ENCODE results near the gene SAMD5.

DNA sequence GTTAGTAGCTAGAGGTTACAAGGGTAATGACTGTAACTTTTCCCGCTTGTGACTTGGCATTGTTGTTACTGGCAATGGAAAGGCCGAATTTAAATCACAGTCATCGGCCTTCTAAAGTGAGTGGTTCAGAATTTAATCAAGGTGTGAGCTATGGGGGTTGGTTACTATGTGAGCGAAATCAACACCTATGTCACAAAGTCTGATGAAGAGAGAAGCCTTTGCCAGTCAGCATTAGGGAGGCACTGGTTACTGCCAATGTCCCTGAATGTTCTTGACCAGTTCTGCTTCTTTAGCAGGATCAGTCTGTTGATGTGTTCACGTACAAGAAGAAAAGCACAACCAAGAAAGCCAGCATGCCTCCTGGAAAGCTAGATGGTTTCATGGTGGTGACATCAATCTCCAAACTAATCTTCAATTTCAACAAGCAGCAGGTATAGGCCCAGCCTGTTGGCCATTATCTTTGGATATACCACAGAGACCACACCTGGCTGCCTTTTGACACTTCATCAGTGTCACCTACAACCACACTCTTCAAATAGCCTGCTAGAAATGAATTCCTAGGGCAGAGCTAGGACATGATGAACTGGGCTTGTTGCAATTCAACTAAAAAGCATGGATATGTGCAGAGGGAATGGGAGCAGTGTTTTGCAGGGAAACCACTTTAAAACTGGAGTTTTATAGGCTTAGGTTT lies 17.2 kb downstream of the SAMD5 start:
- TF ChIP-seq EZH2phosphoT487 (IDR thresholded peaks at IDR 0.05; ENCODE audit: low read depth, severe bottlenecking, unreplicated experiment) (no peak), EZH2 (IDR thresholded peaks at IDR 0.05; ENCODE audit: borderline replicate concordance) (no peak)
- TF ChIP-seq, protein P1, sequence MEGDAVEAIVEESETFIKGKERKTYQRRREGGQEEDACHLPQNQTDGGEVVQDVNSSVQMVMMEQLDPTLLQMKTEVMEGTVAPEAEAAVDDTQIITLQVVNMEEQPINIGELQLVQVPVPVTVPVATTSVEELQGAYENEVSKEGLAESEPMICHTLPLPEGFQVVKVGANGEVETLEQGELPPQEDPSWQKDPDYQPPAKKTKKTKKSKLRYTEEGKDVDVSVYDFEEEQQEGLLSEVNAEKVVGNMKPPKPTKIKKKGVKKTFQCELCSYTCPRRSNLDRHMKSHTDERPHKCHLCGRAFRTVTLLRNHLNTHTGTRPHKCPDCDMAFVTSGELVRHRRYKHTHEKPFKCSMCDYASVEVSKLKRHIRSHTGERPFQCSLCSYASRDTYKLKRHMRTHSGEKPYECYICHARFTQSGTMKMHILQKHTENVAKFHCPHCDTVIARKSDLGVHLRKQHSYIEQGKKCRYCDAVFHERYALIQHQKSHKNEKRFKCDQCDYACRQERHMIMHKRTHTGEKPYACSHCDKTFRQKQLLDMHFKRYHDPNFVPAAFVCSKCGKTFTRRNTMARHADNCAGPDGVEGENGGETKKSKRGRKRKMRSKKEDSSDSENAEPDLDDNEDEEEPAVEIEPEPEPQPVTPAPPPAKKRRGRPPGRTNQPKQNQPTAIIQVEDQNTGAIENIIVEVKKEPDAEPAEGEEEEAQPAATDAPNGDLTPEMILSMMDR (IDR thresholded peaks at IDR 0.05; ENCODE audit: poor library complexity) = no peak

Measured in hepatocyte (in vitro differentiated cells).